22Rv1 (cell line): ENCODE measurements around the gene ATPAF1.

ENCODE experiments used
- CTCF ChIP-seq: fragments of 450-650 bp; IDR thresholded peaks from 2 replicates; pipeline ENCODE4 v1.5.1; 2017; ENCODE audit warnings: mild to moderate bottlenecking
- ZFX ChIP-seq: fragments of 450-650 bp; IDR thresholded peaks from 2 replicates; pipeline ENCODE4 v1.6.1; 2017; ENCODE audit warnings: antibody characterized with exemption, borderline replicate concordance

- TF ChIP-seq ZFX, result no peak
- no peak for TF ChIP-seq CTCF
These were observed 21.7 kb upstream of the ATPAF1 start for GRCh38 chr1:46689897-46690296.
